OCI-LY7 (cell line): ENCODE data around the gene MRPL50. TPM values are rescaled to one million over a fixed set of nuclear protein-coding genes. Genes with fewer than 3 reads are reported as not detected.

Source experiments
- BruUV-seq: library from RNA; stranded (reverse); fragments of 400-500 nt; replicated peaks from 2 replicates; lab custom pipeline; 2021; lab: Mats Ljungman, UMichigan
- CTCF ChIA-PET: fragments of 300-600 bp; sonication (Branson Sonifier 250); formaldehyde crosslinking; loops from one replicate; lab custom pipeline; 2022; ENCODE audit warnings: antibody characterized with exemption; ENCODE audit not compliant: unreplicated experiment; lab: Charles Lee
- POLR2A ChIA-PET: fragments of 300-600 bp; sonication (Branson Sonifier 250); formaldehyde crosslinking; loops from one replicate; lab custom pipeline; 2022; ENCODE audit warnings: antibody characterized with exemption; lab: Charles Lee
- DNase-seq: peaks from one replicate; pipeline ENCODE4 v3.0.0-alpha.2; 2015; ENCODE audit warnings: low spot score
- H2AFZ ChIP-seq: fragments of 200-600 bp; sonication (generic), shearing (Covaris generic); 2 replicates; pipeline ENCODE4 v1.6.1; 2014; ENCODE audit warnings: mild to moderate bottlenecking, antibody characterized with exemption, low read length, moderate library complexity
- H3K27ac ChIP-seq: fragments of 200-600 bp; sonication (generic); 2 replicates; pipeline ENCODE4 v1.5.1; 2014; ENCODE audit warnings: mixed run types, low read depth, mild to moderate bottlenecking, moderate library complexity, low read length, inconsistent platforms; ENCODE audit not compliant: poor library complexity, severe bottlenecking
- H3K36me3 ChIP-seq: fragments of 200-600 bp; sonication (generic); 2 replicates; pipeline ENCODE4 v1.6.1; 2014; ENCODE audit warnings: mild to moderate bottlenecking, antibody characterized with exemption, low read length, moderate library complexity, mixed read lengths; ENCODE audit not compliant: insufficient read depth
- H3K4me1 ChIP-seq: fragments of 200-600 bp; sonication (generic); 2 replicates; pipeline ENCODE4 v1.5.1; 2014; ENCODE audit warnings: mild to moderate bottlenecking, low read length; ENCODE audit not compliant: insufficient read depth, poor library complexity, severe bottlenecking
- H3K4me2 ChIP-seq: fragments of 200-600 bp; sonication (generic); 2 replicates; pipeline ENCODE4 v1.6.1; 2014; ENCODE audit warnings: mild to moderate bottlenecking, low read length
- H3K4me3 ChIP-seq: fragments of 200-600 bp; sonication (generic); 2 replicates; pipeline ENCODE4 v1.5.1; 2014; ENCODE audit warnings: mild to moderate bottlenecking, low read depth, low read length; ENCODE audit not compliant: poor library complexity, severe bottlenecking
- H3K79me2 ChIP-seq: fragments of 200-600 bp; sonication (generic); 2 replicates; pipeline ENCODE4 v1.6.1; 2016; ENCODE audit warnings: low read depth, mild to moderate bottlenecking, low read length, moderate library complexity, mixed read lengths; ENCODE audit not compliant: insufficient read depth
- H3K9me2 ChIP-seq: fragments of 200-600 bp; sonication (generic); 2 replicates; pipeline ENCODE4 v1.6.1; 2016; ENCODE audit warnings: mild to moderate bottlenecking, low read length, mixed read lengths; ENCODE audit not compliant: insufficient read depth
- H3K9me3 ChIP-seq: fragments of 200-600 bp; sonication (generic); 2 replicates; pipeline ENCODE4 v1.6.1; 2014; ENCODE audit warnings: mild to moderate bottlenecking, mixed run types, low read length, mixed read lengths
- H4K20me1 ChIP-seq: fragments of 200-600 bp; sonication (generic); 2 replicates; pipeline ENCODE4 v1.6.1; 2014; ENCODE audit warnings: mild to moderate bottlenecking, antibody characterized with exemption, low read length, moderate library complexity, mixed read lengths; ENCODE audit not compliant: insufficient read depth
- EZH2phosphoT487 ChIP-seq: fragments of 200-600 bp; sonication (generic); IDR thresholded peaks from 2 replicates; pipeline ENCODE4 v1.6.1; 2018; ENCODE audit warnings: low read depth, borderline replicate concordance, mild to moderate bottlenecking, mixed run types, antibody characterized with exemption, low read length, moderate library complexity, mixed read lengths
- intact Hi-C: fragments of 100-400 bp; cut with micrococcal nuclease; formaldehyde crosslinking; loops from one replicate; pipeline ENCODE4 v1.10.0; 2022; ENCODE audit not compliant: unreplicated experiment
- total RNA-seq, 2 experiments: library from RNA; depleted of rRNA in 1 of 2; stranded (reverse); fragments of >200 nt in 1 of 2; shearing (Covaris generic) in 1 of 2; gene quantifications; 2 replicates each; pipeline ENCODE4 v1.2.3, GENCODE V29; 2014 to 2022
- TF ChIP-seq, protein P1 (sequence below): fragments of 200-600 bp; sonication (generic); conservative IDR thresholded peaks from 2 replicates; pipeline ENCODE4 v1.5.1; 2014; ENCODE audit warnings: mild to moderate bottlenecking, antibody characterized with exemption, low read length, moderate library complexity, mixed read lengths

Gene MRPL50
- total RNA-seq, 2 experiments from 2014 or later: 12.8 to 18.5 TPM

DNA sequence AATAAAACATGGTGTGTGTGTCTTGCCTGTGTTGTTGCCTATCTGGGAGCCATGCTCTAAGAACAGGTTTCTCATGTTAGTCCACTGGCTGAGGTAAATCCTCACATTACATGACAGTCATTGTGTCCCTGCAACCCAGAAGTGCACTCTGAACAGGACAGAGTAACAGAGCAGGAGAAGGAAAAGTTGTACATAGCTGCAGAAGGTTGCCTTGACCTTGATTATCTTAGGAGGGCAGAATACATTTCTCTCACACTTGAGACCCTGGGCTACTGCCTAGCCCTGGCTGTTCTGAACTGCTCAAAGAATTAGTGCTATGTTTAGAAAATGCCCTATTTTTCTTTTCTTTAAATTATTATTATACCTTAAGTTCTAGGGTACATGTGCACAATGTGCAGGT lies 17.2 kb upstream of the MRPL50 start:
- CTCF ChIA-PET: no interaction called here
- Histone ChIP-seq H3K27ac (no peak overlapping the region), H3K4me3 (no peak overlapping the region), H3K9me2 (no peaks in the 10 kb centered on the region), H2AFZ (no peak overlapping the region), H3K4me2 (no peak overlapping the region), H3K9me3 (no peaks in the 10 kb centered on the region), H3K4me1 (no peaks in the 10 kb centered on the region), H3K36me3 (0 out of 2 replicates have a peak, but pooled peaks cover under 1% of the 10 kb centered on the region), H3K79me2 (no peaks in the 10 kb centered on the region), H4K20me1 (no peaks in the 10 kb centered on the region)
- intact Hi-C loops: no loop called here
- no peak for DNase-seq
- TF ChIP-seq, protein P1, sequence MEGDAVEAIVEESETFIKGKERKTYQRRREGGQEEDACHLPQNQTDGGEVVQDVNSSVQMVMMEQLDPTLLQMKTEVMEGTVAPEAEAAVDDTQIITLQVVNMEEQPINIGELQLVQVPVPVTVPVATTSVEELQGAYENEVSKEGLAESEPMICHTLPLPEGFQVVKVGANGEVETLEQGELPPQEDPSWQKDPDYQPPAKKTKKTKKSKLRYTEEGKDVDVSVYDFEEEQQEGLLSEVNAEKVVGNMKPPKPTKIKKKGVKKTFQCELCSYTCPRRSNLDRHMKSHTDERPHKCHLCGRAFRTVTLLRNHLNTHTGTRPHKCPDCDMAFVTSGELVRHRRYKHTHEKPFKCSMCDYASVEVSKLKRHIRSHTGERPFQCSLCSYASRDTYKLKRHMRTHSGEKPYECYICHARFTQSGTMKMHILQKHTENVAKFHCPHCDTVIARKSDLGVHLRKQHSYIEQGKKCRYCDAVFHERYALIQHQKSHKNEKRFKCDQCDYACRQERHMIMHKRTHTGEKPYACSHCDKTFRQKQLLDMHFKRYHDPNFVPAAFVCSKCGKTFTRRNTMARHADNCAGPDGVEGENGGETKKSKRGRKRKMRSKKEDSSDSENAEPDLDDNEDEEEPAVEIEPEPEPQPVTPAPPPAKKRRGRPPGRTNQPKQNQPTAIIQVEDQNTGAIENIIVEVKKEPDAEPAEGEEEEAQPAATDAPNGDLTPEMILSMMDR: no peak
- no peak for TF ChIP-seq EZH2phosphoT487
- POLR2A ChIA-PET: no interaction called here
- no TSS peak for BruUV-seq

DNA sequence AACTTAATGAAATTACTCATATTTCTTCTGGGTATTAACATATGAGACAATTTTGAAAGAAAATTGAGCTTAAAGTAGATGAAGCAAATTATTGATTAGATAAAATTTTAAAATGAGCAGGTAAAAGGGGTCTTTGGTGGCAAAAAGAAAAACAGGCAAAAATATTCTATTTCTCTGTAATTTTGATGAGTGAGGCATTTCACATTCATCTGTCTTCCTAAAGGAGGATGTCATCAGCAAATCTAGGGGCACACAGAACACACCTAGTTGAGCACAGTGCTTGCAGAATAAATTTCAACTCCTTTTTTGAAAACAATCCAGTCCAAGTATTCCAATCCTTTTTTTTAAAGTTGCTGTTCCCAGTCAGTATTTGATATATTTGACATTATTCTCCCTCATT lies 16.4 kb upstream of the MRPL50 start:
- no peaks in the 10 kb centered on the region for H3K79me2 ChIP-seq
- no peaks in the 10 kb centered on the region for H4K20me1 ChIP-seq
- peaks cover 8% of the 10 kb centered on the region for H3K36me3 ChIP-seq
- intact Hi-C loops: no loop called here
- POLR2A ChIA-PET: no interaction called here
- H3K4me2 ChIP-seq: no peak overlapping the region
- H3K9me2 ChIP-seq: no peaks in the 10 kb centered on the region
- TF ChIP-seq EZH2phosphoT487: no peak
- TF ChIP-seq, protein P1: no peak
- no peak overlapping the region for H2AFZ ChIP-seq
- no peaks in the 10 kb centered on the region for H3K4me1 ChIP-seq
- no peak overlapping the region for H3K4me3 ChIP-seq
- CTCF ChIA-PET: no interaction called here
- H3K9me3 ChIP-seq: no peaks in the 10 kb centered on the region
- BruUV-seq: no TSS peak
- H3K27ac ChIP-seq: no peak overlapping the region
- DNase-seq: no peak

GRCh38 chr9:101409079-101409477 lies 10.7 kb upstream of the MRPL50 start:
- ChIA-PET CTCF (no interaction called here), POLR2A (interaction anchor here (1.0 kb wide), 1 partner anchor 153 kb away, joined by 3 read pairs; no protein-coding TSS in a partner anchor)
- Histone ChIP-seq H3K27ac (no peak overlapping the region), H3K36me3 (peaks cover 65% of the 10 kb centered on the region), H3K4me1 (no peaks in the 10 kb centered on the region), H3K9me2 (no peaks in the 10 kb centered on the region), H2AFZ (no peak overlapping the region), H3K79me2 (no peaks in the 10 kb centered on the region), H3K4me3 (no peak overlapping the region), H3K4me2 (no peak overlapping the region), H4K20me1 (no peaks in the 10 kb centered on the region), H3K9me3 (peaks cover 14% of the 10 kb centered on the region; the same call in 1 of the 2 replicates)
- intact Hi-C loops: no loop called here
- no peak for TF ChIP-seq EZH2phosphoT487
- TF ChIP-seq, protein P1: no peak
- DNase-seq: no peak
- no TSS peak for BruUV-seq
